GM12892 (cell line): ENCODE results near the gene MOV10L1.
"Not testable (repeated sequence)": the region's sequence is repeated elsewhere in the genome, so short reads cannot be mapped to it uniquely, and the experiment has no call there.

ENCODE experiments used
- DNase-seq: peaks from one replicate; pipeline ENCODE4 v3.0.0; 2011; ENCODE audit not compliant: insufficient read length
- FAIRE-seq: peaks from 2 replicates; lab custom pipeline; 2011; peaks lifted over from hg19 to GRCh38; lab: Jason Lieb, UNC
- POLR2A ChIP-seq: IDR thresholded peaks from 2 replicates; pipeline ENCODE4 v1.6.1; 2011; ENCODE audit warnings: low read depth, low read length, control low read depth
- POLR2AphosphoS5 ChIP-seq: IDR thresholded peaks from 2 replicates; pipeline ENCODE4 v1.6.1; 2011; ENCODE audit warnings: low read depth, low read length, control low read depth
- TAF1 ChIP-seq: IDR thresholded peaks from 2 replicates; pipeline ENCODE4 v1.6.1; 2011; ENCODE audit warnings: low read depth, mild to moderate bottlenecking, control low read depth, low read length, borderline replicate concordance

Gene MOV10L1

GRCh38 chr22:50118129-50118528 is 28.3 kb downstream of the MOV10L1 start:
- TF ChIP-seq POLR2AphosphoS5 (no peak), POLR2A (no peak), TAF1 (no peak)
- DNase-seq (no peak), FAIRE-seq (peak; percentile 51)

- no peak for FAIRE-seq
- no peak for TF ChIP-seq POLR2AphosphoS5
- no peak for TF ChIP-seq TAF1
- DNase-seq: no peak
Measured at GRCh38 chr22:50118557-50119168, 28.9 kb downstream of the MOV10L1 start.

GRCh38 chr22:50119169-50119767 is 29.5 kb downstream of the MOV10L1 start:
- DNase-seq: no peak
- FAIRE-seq: no peak

GRCh38 chr22:50119768-50120251 is 30.0 kb downstream of the MOV10L1 start:
- no peak for FAIRE-seq
- TF ChIP-seq POLR2AphosphoS5 (no peak), POLR2A (no peak), TAF1 (no peak)
- no peak for DNase-seq

More at GRCh38 chr22:50119169-50119767, 29.5 kb downstream of the MOV10L1 start:
- no peak for TF ChIP-seq POLR2A
- no peak for TF ChIP-seq POLR2AphosphoS5
- no peak for TF ChIP-seq TAF1

- FAIRE-seq (no peak), DNase-seq (no peak)
- TF ChIP-seq TAF1: no peak
- TF ChIP-seq POLR2A: no peak
- no peak for TF ChIP-seq POLR2AphosphoS5
Measured at GRCh38 chr22:50121202-50121740, 31.5 kb downstream of the MOV10L1 start.

GRCh38 chr22:50123119-50123518 is 33.3 kb downstream of the MOV10L1 start:
- no peak for FAIRE-seq
- no peak for TF ChIP-seq POLR2A
- no peak for TF ChIP-seq TAF1
- no peak for TF ChIP-seq POLR2AphosphoS5
- no peak for DNase-seq

GRCh38 chr22:50125029-50125428 is 35.2 kb downstream of the MOV10L1 start:
- no peak for FAIRE-seq
- TF ChIP-seq TAF1 (no peak), POLR2AphosphoS5 (no peak), POLR2A (no peak)
- no peak for DNase-seq

- DNase-seq (no peak), FAIRE-seq (no peak)
- TF ChIP-seq TAF1 (no peak), POLR2AphosphoS5 (no peak)
Measured at GRCh38 chr22:50129121-50129736, 39.4 kb downstream of the MOV10L1 start.

GRCh38 chr22:50131894-50132293 is 42.1 kb downstream of the MOV10L1 start:
- DNase-seq: no peak
- TF ChIP-seq TAF1: no peak
- no peak for TF ChIP-seq POLR2A
- TF ChIP-seq POLR2AphosphoS5: no peak
- FAIRE-seq: no peak

GRCh38 chr22:50134481-50134880 is 44.7 kb downstream of the MOV10L1 start:
- DNase-seq (no peak), FAIRE-seq (no peak)

GRCh38 chr22:50136581-50137015 is 46.8 kb downstream of the MOV10L1 start:
- FAIRE-seq: no peak
- no peak for DNase-seq
- TF ChIP-seq TAF1 (no peak), POLR2A (no peak), POLR2AphosphoS5 (no peak)

More at GRCh38 chr22:50134481-50134880, 44.7 kb downstream of the MOV10L1 start:
- TF ChIP-seq POLR2AphosphoS5 (no peak), POLR2A (no peak), TAF1 (no peak)

- not testable (repeated sequence) for FAIRE-seq
Measured at GRCh38 chr22:50137277-50137676, 47.5 kb downstream of the MOV10L1 start.

More at GRCh38 chr22:50137277-50137676, 47.5 kb downstream of the MOV10L1 start:
- not testable (repeated sequence) for DNase-seq
